NCI-H226 (cell line): ENCODE measurements around the gene POLN.

Experiments used
- DNase-seq: peaks from one replicate; pipeline ENCODE4 v3.0.0-alpha.2; 2015

Gene POLN

GRCh38 chr4:2066571-2067445 is 175.1 kb downstream of the POLN start:
- DNase-seq, result no peak

GRCh38 chr4:2066011-2066551 is 175.8 kb downstream of the POLN start:
- DNase-seq, result no peak

GRCh38 chr4:2065106-2065930 is 176.6 kb downstream of the POLN start:
- DNase-seq, result no peak

GRCh38 chr4:2064276-2064991 is 177.5 kb downstream of the POLN start:
- peak; percentile 33 for DNase-seq

- no peak for DNase-seq
Measured at GRCh38 chr4:2063557-2064275, 178.2 kb downstream of the POLN start.

- DNase-seq, result no peak
Measured at GRCh38 chr4:2062808-2063524, 179.0 kb downstream of the POLN start.

- DNase-seq, result no peak
Measured at GRCh38 chr4:2062168-2062807, 179.6 kb downstream of the POLN start.

GRCh38 chr4:2061186-2062131 is 180.5 kb downstream of the POLN start:
- no peak for DNase-seq

- no peak for DNase-seq
Measured at GRCh38 chr4:2060611-2061185, 181.2 kb downstream of the POLN start.

- peak; percentile 18 for DNase-seq
Measured at GRCh38 chr4:2059726-2060602, 182.0 kb downstream of the POLN start.

GRCh38 chr4:2059046-2059725 is 182.7 kb downstream of the POLN start, which contains the start of gene NAT8L:
NAT8L (plus strand) TSS chr4:2059327; CDS start chr4:2059512, 185 bp downstream.
- DNase-seq, result peak; percentile 46

GRCh38 chr4:2058264-2059045 is 183.5 kb downstream of the POLN start:
- DNase-seq, result no peak

GRCh38 chr4:2057382-2058065 is 184.4 kb downstream of the POLN start:
- no peak for DNase-seq

- no peak for DNase-seq
Measured at GRCh38 chr4:2054217-2054616, 187.7 kb downstream of the POLN start.

GRCh38 chr4:2051086-2051485 is 190.8 kb downstream of the POLN start:
- DNase-seq, result no peak

- DNase-seq, result no peak
Measured at GRCh38 chr4:2049811-2050210, 192.1 kb downstream of the POLN start.
